Ramos (cell line): Measurements from ENCODE around the gene MYL5.
"Not testable (repeated sequence)": the region's sequence is repeated elsewhere in the genome, so short reads cannot be mapped to it uniquely, and the experiment has no call there.

ENCODE experiments used
- in situ Hi-C: fragments of 300-500 bp; cut with MboI; formaldehyde crosslinking; loops from one replicate; pipeline ENCODE4 v1.14.3; 2022; ENCODE audit warnings: low sequenced_read_pairs; ENCODE audit not compliant: unreplicated experiment

Gene MYL5

DNA sequence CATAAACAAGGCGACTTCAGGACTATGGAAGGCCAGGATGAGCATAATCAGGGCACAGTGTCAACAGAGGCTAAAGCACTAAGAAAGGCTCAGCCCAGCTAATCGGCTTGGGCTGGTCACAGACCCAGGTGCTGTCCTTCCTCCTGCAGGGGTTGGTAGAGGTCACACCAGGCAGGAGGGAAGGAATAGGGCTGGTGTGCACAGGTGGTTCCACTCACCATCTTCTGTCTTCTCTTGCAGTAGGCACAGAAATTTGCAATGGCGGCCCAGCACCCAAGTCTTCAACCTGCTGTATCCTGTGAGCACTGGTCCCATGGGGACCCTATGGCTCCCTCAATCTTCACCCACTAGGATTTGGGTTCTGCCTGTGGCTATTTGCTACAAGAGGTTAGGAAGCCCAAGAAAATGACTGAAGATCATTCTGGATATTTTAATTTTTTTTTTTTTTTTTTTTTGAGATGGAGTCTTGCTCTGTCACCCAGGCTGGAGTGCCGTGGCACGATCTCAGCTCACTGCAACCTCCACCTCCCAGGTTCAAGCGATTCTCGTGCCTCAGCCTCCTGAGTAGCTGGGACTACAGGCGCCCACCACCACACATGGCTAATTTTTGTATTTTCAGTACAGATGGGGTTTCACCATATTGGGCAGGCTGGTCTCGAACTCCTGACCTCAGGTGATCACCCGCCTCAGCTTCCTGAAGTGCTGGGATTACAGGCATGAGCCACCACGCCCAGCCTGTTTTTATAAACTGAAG lies 4.4 kb upstream of the MYL5 start:
- in situ Hi-C loops, result not testable (repeated sequence)

DNA sequence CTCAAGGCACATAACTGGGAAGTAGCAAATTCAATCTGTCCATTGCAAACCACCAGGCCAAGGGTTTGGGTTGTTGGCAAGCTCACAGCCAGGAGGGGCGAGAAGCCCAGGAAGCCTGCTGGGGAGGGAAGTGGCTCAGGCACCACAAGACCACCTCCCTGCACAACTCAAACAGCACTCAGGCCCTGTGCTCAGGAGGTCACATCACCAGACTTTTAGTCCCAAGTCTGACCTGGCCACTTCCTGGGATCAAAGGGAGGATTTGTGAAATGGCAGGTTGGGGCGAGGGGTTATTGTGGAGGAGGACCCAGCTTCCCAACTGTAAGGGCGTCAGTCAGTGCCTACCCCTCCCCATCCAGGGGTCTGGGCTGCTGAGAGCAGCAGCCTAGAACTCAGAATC lies 2.6 kb upstream of the MYL5 start:
- in situ Hi-C loops, result no loop called here

DNA sequence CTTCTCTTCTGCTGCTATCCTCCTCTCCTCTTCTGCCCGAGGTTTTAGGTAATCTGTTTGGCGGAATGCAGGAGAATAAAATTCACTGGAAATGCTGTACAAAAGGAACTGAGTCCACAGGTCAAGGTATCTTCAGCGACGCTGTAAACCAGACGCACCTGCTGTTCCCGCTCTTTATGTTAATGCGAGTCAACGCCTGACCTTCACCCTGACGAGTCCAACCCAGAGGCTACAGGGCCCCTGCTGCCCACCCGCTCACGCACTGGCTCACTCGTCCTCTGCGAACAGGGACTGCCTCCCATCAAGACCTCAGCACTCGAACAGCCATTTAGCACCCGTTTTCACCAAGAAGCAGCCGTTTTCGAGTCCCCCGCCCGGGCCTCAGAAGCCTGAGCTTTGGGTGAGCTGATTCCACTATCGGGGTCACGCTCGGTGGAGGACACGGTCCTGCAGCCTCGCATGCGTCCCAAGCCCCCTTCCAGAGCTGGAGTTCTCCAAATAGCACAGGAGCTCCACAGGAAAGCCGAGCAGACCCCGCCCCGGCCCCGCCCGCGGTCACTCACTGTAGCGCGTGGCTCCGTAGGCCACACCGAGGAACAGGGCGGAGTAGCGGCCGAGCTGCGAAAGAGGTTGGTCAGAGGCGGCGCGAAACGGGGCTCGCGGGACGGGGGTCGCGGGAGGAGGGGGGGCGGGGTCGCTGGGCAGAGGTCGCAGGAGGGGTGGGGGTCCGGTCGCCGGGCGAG lies 822 bp upstream of the MYL5 start:
- in situ Hi-C loops, result no loop called here

DNA sequence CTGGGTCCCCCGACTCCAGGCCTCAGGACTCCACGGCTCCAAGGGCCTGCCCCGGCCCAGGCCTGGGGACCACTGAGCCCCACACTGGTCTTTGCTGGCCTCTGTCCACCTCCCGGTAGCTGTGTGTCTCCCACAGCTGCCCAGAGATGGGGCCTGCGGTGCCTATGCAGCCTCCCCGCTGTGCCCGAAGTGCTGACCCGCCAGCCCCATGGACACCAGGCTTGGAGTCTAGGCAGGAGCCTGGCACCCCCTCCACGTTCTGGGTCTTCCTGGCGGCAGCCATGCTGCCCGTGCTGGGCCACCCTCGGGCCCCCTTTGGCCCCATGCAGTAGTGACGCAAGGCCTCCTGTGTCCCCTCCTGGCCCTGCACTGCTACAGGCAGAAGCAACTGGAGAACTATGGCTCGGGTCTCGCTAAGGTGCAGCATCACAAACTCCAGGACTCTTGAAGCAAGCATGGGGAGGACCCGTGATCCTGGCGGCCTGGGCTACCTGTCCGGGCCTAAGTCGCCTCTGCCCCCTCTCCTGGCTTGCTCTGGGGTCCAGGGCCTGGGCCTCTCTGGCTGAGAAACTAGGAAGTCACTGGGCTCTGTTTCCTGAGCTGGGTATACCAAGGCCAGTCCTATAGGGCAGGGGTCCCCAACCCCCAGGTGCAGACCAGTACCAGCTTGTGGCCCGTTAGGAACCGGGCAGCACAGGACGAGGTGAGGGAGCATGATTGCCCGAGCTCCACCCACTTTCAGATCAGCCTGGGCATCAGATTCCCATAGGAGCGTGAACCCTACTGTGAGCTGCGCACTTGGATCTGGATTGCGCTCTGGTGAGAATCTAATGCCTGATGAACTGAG lies 917 bp downstream of the MYL5 start:
- in situ Hi-C loops, result no loop called here

DNA sequence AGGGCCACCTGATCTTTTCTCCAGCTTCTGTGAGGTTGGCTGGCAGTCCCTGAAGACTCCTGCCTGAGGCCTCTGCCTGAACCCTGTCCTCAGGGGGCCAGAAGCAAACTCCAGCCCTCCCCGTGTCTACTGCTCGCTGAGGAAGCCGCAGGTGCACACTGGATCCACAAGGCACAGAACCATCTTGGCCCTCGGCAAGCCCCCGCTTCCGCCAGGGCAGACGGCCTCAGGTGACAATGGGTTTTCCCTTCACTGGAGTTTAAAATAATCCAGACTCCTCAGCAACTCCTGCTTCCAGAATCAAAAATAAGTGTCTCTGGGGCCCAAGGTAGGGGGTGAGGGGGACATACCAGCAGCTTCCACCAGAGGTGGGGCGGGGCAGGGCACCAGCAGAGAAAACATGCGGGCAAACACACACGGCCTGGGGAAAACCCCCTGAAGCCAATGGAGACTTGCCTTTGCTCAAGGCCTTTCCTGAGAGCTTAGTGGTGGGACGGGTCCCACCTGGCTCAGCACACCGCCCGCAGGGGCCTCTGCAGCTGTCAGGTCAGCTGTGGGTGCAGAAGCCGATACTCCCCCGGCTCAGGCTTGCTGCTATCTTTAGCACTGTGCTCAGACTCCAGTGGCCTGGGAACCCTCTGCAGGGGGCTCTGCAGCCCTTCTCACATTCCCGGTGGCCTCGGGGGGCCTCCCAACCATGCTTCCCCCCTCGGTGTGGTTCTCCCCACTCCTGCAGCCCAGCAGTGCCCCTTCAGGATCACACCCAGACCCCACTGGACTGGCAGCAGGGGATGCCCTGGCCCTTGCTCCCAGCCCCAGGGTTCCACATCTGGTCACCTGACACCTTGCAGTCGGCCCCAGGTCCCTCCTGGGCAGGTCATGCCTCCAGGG lies 1.9 kb downstream of the MYL5 start:
- in situ Hi-C loops, result no loop called here

DNA sequence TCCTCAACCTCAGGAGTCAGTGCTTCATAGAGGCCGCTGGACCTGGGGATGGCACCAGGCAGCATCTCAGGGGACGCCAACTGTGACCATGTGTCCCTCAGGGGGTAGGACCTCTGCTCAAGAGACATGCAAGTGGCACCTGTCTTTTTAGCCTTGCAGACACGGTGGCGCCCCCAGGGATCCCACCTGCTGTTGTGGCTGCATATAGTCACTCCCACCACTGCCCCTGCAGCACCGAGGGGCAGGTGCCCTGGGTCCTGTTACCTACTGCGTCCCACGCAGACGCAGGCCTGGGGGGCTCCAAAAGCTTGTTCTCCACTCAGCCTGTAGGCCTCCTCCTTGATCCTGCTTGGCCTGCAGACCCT lies 2.5 kb downstream of the MYL5 start:
- in situ Hi-C loops, result no loop called here

DNA sequence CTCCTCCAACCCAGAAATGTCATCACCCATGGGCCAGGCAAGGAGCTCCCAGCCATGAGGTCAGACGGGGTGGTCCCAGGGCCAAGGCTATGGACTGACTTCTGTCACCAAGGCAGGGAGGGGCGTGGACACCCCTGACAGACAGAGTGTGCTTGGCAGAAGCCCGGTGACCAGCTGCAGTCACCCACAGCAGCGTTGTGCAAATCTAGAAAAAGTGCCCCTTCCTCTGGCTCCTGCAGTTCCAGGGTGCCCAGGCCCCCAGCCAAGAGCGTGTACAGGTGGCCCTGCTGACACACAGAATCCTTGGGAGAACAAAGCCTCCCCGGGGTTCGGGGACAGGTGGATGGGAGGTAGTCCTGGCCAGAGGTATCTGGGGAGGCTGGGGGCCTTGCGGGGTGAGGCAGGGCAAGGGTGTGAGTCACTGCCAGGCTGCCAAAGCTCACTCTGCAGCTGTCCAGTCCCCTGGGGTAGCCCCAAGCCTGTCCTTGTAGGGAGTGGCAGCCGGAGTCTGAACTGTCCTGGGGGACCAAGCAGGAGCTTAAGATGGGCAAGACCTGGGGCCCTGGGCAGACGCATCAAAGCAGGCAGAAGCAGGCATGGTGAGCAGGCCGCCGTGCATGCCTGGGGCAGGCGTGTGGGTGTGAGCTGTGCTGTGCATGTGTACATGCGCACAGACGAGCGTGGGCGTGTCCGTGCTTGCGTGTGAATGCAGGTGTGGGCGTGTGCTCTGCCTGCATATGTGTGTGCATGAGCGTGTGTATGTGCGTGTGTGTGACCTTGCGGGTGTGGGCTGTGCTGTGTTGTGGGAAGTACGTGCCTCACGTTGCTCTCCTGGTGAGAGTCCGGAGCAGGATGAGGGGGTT lies 3.3 kb downstream of the MYL5 start:
- in situ Hi-C loops, result no loop called here

DNA sequence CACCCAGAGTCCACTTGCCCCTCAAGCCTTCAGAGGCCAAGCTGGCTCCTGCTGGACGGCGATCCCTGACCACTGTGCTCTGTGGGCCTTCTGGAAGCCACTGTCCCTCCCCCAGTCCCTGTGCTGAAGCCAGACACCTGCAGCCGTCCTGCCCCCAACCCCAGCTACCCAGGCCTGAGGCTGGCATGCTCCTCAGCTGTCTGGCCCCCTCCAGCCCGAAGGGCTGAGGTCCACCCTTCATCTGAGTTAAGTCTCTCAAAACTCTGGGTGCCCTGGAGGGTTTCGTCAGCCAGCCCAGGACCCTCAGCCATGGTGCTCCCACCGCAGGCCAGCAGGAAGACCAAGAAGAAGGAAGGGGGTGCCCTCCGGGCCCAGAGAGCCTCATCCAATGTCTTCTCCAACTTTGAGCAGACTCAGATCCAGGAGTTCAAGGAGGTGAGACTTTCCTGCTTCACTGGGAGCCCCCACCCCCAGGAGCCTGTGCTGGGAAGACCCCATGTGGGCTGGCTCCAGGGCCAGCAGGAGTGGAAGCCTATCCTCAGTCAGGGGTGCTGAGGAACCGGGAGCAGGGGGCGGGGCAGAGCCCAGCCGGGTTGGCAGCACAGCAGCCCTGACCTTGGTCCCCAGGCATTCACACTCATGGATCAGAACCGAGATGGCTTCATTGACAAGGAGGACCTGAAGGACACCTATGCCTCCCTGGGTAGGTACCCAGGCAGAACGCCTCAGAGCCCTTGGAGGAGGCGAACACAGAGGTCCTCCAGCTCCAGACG lies 4.2 kb downstream of the MYL5 start:
- in situ Hi-C loops, result no loop called here

DNA sequence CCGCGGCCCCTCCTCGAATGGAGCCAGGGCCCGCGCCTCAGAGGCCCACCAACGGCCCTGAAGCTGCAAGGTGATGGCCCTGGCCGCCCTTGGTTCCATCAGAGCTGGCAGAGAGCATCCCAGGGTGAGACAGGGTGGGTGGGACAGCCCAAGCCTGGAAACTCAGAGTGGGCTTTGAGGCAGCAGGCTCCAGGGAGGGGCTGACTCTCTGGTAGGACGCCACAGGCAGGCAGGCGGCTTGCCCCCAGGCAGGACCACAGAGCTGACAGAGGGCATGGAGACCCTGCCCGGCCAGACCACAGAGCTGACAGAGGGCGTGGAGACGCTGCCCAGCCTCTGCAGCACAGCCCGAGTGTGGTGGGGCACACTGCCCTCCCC lies 4.8 kb downstream of the MYL5 start:
- in situ Hi-C loops, result no loop called here

DNA sequence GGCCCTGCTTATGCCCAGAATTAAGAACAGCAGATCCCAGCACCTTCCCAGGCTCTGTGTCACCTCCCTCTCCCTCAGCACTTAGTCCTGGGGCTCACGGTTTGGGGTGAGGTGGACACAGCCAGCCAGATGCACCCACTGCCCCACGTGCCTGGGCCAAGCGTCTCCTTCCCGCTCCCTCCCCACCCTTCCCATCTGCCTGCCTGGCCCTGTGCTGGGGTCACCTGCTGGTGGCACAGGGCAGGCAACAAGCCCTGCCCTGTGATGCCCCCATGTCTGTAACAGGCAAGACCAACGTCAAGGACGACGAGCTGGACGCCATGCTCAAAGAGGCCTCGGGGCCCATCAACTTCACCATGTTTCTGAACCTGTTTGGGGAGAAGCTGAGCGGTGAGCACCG lies 5.3 kb downstream of the MYL5 start:
- in situ Hi-C loops, result no loop called here

DNA sequence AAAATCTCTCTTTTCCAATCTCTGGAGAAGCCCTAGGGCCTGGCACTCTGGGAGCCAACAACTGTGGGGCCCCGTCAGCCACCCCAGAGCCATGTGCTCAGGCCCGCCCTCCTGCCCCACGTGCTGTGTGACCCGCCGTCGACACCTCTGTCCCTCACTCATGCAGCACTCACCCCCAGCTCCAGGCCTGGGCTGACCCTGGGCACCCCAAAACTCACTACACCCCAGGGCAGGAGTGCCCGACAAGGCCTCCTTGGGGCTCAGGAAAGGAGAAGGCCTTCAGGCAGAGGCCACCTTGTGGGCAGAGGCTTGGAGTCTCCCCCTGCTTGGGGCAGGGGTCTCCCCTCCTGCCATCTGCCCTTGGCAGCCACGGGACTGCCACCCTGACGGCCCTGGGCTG lies 5.7 kb downstream of the MYL5 start:
- in situ Hi-C loops, result no loop called here

DNA sequence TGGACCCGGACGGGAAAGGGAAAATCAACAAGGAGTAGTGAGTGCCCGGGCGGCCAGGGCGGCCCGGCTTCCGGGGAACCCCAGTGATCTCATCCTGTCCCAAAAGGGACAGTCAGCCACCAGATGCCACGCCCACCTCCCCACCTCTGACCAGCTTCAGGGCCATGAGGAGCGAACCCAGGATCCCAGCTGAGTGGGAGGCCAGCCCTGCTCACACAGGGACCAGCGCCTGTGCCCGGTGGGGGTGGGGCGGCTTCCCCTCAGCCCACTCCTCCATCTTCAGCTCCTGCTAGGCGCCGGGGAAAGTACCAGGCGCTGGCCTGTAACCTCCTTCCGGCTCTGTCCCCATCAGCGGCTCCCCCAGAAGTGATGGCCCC lies 6.2 kb downstream of the MYL5 start:
- in situ Hi-C loops, result no loop called here

DNA sequence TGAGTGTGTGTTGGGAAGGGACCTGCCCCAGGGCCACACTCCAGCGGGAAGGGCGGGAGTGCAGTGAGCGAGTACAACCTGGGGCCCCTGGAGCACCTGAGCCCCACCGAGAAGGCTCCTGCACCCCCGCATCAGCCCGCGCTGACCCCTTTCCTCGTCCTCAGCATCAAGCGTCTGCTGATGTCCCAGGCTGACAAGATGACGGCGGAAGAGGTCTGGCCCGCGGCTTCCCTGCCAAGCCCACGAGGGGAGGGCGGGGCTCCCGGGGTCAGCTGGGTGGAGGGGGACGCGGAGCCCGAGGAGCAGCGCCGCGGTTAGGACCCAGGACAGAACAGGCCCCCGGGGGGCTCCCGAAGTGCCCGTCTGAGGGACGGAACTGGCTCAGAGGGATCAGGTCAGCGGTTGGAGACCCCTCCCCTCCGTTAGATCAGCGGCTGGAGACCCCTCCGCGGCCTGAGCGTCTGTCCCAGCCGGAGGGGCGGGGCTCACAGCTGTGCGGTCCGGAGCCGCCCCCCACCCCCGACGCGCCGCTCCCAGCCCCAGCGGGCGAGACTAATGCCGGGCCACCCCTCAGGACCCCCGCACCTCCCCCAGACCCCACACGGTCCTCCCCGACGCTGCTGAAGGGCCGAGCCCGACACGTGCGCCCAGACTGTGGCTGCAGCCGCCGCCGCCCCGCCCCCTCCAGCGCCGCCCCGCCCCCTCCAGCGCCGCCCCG lies 6.7 kb downstream of the MYL5 start:
- in situ Hi-C loops, result no loop called here

DNA sequence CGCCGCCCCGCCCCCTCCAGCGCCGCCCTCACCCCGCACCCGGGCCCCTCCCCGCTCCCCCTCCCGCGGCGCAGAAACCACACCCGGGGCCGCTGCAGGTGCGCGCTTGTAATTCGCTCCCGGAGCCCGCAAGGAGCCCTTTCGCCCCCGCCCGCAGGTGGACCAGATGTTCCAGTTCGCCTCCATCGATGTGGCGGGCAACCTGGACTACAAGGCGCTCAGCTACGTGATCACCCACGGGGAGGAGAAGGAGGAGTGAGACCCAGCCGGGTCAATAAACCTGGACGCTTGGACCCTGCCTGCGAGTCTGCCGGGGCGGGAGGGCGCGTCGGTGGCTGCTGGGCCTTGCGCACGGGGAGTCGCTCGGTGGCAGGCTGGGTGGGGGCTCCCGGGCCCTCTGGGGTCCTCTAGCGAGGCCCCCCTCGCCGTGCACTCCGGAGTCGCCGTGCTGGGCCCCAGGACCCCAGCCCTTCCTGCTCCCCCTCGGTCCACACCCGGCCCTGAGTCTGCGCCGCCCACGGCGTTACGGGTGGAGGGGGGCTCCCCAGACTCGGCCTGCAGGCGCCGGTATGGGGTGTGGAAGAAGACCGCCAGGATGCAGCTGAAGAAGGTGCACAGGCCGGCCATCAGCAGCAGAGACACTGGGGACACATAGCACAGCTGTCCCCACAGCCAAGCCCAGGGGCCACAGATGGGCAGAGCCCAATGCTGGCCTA lies 7.6 kb downstream of the MYL5 start:
- in situ Hi-C loops, result no loop called here

DNA sequence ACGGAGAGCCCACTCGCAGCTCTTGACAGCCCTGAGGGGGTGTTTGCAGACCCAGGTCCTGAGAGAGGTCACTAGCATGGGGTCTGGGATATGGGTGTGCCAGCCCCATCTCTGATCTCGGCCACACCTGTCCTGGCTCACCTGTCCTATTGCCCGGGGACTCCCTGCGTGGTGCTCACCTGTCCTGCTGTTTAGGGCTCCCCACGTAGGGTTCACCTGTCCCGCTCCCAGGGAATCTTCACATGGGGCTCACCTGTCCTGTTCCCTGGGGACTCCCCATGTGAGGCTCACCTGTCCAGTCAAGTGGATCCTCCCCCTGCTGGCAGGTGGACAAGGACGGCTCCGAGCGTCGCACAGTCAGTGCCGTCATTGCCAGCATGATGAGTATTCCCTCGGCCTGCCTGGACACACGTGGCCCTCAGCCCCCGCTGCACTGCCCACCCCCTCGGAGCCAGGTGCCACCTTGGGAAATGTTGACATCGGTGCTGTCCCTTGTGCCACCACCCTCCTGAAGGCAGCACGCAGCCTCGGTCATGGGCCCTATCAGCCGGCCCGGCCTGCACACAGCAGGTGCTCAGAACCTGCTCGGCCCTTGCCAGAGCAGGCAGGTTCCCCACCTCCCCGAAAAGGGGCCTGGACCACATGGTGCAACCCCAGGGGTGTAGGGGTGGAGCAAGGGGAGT lies 8.3 kb downstream of the MYL5 start:
- in situ Hi-C loops, result no loop called here

DNA sequence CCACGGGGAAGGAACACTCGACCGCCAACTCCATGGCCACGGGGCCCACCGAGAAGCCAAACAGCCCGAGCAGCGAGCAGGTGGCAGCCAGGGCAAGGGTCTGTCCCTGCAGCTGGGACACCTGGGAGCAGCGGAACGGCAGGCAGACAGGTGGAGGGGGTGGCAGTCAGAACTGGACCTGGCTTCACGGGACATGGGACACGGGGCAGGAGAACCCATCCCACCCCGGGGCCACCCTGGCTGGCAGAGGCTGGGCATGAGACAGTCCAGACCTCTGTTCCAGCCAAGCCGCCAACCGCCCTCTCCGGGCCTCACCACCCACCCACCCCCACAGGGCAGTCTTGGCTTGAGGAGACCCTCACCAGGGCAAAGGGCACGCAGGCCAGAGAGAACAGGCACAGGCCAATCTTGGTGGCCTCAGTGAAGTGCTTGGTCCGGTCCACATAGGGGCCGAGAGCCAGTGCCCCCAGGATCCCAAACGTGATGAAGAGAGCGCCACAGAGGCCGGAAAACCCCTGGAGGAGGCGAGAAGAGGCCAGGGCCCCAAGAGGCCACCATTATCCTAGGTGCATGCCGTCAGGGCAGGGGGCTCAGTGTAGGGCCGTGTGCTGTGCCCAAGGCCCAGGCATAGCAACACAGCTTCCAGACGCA lies 9.0 kb downstream of the MYL5 start:
- in situ Hi-C loops, result no loop called here
